ENCODE data around the gene TUFM.
A peak's percentile ranks its signal among the peaks of the same experiment; 100 is the strongest.
"Not testable (repeated sequence)": the region's sequence is repeated elsewhere in the genome, so short reads cannot be mapped to it uniquely, and the experiment has no call there.

The TUFM gene

DNA sequence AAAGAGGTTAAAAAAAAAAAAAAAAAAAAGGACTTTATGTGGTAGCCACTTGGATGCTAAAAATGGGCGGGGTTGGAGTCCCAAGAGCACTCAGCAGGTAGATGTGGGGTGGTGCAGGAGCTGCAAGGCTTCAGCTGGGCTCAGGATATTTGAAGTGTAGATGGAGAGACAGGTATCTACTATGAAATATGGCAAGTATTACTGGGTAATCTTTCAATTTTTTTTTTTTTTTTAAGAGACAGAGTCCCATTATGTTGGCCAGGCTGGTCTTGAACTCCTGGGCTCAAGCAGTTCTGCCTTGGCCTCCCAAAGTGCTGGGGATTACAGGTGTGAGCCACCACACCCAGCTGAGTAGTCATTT lies 7.6 kb downstream of the TUFM start:
- no peak for DNase-seq (ENCODE audit: low spot score)

DNA sequence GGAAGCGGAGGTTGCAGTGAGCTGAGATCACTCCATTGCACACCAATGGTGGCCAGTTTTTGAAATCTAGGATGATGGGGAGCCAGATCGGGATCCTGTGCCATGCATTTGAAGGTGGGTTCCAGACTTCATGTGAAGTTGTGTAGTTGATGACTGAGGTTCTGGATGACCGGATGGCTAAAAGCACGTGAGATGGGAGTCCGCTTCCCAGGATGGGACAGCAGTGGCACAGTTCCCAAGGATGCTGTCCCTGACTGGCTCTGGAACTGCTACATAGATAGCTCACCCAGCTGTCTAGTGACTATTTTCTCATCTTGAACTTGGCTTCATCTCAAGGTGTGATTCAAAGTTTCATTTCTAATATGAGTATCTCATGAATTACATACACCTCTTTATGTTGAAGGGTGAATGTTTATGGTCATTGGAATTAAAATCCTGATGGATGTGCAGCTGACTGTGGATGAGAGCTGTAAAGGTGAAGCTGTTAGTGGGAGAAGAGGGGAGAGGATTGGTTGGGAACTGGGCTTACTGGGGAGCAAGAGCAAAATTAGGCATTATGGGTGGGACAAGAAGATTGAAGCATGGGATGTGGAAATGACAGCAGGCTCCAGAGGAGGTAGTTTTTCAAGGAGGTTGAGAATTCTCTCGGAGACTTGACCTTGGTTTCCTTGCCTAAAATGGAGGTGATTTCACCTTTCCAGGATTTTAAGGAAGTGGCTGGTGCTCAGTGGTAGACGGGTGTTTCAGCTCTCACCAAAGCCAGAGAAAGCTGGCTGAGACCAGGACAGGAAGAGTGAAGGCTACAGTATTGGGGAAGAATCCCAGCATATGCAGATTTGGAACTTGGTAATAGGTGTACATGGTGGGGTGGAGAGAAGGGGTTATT lies 8.2 kb downstream of the TUFM start:
- DNase-seq (ENCODE audit: low spot score), result no peak

DNA sequence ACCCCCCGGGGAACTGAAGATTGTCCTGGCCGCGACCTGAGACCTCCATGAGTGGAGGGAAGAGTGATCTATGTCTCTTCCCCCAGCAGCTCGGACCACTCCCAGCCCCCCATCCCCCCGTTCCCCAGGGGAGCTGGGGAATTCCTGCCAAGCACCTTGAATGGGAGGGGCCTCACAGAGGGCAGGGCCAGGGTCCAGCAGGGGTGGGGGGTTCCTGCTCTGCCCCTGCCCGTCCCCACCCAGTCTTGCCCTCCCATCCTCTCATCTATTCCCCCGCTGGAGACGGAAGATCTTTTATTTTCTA lies 9.4 kb downstream of the TUFM start:
- no peak for DNase-seq (ENCODE audit: low spot score)

DNA sequence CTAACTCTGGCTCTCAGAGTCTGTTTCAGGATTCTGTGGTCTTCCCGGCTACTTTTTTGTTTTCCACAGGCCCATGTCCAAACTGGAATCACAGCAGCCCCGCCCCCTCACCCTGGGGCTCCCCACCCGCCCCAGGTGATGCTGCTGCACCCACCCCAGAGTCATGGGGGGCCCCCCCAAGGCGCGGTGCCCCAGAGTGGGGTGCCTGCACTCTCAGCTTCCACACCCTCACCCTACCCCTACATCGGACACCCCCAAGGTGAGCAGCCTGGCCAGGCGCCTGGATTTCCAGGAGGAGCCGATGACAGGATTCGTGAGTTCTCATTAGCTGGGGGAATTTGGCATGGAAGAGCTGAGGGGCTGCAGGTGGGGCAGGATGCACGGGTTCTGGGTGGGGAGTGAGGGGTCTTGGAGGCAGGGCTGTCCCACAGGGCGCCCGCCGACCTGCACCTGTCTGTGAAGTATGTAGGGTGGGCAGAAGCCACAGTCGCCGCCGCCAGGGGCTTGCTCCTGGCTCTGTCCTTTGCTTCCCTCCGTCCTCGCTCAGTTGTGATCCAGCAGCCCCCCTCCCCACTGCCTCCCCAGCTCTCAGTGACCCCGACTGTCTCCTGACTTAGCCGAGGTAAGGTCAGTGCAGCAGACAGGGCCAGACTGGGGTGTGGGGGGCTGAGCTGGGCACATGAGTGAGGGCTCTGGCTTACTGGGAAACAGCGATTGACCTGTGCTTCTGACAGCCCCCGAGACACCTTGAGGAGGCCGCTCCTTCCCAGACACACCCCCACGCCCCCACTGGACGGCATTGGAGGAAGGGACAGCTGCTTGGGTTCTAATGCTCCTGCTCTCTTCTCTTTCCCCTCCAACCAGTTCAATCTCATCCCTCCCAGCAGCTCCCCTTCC lies 10.0 kb downstream of the TUFM start:
- DNase-seq (ENCODE audit: low spot score), result no peak

DNA sequence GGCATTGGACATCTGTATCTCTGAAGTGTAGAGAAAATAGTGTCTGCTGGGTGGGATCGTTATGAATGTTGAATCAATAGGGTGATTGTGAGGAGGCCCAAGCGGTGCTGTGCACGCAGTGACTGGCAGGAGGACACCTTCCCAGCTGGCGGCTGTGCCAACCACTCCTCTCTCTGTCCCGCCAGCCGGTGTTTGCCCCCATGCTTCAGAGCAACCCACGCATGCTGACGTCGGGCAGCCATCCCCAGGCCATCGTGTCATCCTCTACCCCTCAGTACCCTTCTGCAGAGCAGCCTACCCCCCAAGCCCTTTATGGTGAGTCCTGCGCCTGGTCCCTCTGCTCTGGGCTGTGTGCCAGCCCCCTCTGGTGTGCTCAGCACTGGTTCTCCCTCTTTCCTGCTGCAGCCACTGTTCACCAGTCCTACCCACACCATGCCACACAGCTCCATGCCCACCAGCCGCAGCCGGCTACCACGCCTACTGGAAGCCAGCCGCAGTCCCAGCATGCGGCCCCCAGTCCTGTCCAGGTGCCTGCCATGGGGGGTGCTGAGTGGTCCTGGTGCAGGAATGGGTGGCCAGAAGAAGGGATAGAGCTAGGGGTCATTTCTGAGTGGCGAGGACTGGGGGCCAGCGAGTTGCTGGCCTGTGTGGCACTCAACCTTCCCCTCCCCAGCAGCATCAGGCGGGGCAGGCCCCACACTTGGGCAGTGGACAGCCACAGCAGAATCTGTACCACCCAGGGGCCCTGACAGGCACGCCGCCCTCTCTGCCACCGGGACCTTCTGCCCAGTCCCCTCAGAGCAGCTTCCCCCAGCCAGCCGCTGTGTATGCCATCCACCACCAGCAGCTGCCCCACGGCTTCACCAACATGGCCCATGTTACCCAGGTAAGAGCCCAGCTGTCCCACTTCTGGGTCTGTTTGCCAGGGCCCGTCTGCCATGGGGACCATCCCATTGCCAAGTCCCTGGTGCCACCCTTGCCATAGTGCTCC lies 11.0 kb downstream of the TUFM start:
- DNase-seq (ENCODE audit: low spot score), result no peak

DNA sequence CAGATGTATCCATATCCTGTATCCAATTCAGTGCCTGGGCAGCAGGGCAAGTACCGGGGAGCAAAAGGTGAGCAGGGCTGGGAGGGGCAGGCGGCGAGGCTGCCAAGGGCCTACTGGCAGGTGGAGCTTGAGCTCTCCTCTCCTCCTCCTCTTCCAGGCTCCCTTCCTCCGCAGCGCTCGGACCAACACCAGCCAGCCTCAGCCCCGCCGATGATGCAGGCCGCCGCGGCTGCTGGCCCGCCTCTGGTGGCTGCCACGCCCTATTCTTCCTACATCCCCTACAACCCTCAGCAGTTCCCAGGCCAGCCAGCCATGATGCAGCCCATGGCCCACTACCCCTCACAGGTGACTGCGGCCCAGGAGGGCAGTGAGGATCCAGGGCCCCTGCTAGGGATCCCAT lies 11.8 kb downstream of the TUFM start:
- DNase-seq (ENCODE audit: low spot score), result no peak

DNA sequence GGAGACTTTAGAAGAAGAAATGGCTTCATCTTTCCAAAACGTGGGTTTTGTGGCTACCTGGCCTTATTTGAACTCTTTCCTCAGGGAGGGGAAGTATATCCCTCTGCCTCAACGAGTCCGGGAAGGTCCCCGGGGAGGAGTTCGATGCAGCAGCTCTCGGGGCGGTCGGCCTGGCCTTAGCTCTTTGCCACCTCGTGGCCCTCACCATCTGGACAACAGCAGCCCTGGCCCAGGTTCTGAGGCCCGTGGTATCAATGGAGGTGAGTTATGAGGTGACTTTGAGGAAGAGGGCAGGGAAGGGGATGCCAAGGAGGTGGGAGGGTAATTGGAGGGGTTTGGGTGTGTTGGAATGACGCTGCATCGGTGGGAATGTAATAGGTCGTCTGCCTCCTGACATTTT lies 15.6 kb downstream of the TUFM start:
- no peak for DNase-seq (ENCODE audit: low spot score)

DNA sequence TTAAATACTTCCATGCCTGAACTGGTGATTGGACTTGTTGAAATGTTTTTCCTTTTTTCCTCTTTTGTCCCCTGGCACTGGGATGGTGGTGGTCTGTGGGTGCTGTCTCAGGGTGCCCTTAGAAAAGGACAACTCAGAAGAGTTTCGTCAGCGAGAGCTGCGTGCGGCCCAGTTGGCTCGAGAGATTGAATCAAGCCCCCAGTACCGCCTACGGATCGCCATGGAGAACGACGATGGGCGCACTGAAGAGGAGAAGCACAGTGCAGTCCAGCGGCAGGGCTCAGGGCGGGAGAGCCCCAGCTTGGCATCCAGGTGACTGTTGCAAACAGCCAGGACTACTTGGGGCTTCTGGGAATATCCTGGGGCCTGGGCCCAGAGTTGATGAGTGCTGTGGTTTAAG lies 16.4 kb downstream of the TUFM start:
- DNase-seq (ENCODE audit: low spot score), result no peak

DNA sequence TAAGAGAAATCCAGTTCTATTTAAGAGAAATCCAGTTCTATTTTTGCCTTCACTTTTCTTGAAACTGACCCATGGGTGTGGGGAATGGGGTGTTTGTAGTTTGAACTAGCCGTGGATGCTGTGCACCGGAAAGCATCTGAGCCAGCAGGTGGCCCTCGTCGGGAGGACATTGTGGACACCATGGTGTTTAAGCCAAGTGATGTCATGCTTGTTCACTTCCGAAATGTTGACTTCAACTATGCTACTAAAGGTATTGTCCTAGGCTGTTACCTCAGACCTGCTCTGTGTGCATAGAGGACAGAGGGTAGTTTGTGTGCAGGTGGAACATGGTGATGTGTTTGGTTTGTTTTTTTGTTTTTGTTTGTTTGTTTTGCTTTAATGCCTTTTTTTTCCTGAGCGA lies 20.0 kb downstream of the TUFM start:
- no peak for DNase-seq (ENCODE audit: low spot score)

DNA sequence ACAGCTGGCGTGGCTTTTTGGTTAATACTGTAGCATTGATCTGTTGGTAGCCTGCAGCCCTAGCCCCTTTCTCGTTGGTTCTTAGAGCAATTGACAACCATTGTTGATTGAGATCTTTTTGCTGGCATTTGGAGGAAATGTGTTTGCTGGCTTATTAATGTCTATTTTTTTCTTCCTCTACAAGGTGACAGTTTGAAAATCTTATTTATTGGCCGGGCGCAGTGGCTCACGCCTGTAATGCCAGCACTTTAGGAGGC lies 21.5 kb downstream of the TUFM start:
- DNase-seq (ENCODE audit: low spot score), result no peak

DNA sequence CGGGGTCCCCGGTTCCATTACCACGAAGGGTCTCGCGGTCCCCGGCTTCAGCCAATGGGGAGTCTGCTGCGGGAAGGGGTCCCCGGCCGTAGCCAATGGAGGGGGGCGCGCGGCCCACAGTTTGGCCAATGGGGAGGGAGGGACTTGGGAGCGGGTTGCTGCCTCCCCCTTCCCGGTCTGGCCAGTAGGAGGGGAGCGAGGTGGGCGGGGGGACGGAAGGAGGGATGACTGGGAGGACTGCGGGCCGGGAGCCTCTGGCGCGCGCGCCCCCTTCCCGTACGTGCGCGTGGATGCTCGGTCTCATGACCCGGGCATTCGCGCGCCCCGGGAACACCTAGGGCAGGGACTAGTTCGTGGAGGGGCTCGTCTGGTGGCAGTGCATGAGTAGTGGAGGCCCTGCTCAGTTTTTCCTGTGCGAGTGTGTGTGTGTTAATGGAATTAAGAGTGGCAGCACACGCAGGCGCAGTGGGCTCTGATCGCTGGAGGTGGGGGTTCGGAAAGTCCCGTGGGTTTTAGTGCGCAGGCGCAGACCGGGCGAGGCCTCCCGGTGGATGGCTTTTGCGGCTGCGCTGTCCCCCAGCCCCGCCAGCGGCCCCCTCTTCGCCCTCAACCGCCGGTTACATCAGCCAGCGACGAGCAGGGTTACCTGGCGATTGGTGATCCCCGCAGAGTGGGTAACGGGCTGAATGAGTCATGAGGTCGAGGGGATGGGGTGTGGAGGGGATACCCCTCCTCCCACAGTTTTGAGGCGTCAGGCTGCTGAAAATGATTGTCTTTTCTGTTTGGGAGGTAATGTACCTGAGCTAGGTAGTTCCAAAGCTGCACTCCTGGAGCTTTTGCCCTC lies 22.1 kb downstream of the TUFM start:
- peak; percentile 96 for DNase-seq (ENCODE audit: low spot score)

DNA sequence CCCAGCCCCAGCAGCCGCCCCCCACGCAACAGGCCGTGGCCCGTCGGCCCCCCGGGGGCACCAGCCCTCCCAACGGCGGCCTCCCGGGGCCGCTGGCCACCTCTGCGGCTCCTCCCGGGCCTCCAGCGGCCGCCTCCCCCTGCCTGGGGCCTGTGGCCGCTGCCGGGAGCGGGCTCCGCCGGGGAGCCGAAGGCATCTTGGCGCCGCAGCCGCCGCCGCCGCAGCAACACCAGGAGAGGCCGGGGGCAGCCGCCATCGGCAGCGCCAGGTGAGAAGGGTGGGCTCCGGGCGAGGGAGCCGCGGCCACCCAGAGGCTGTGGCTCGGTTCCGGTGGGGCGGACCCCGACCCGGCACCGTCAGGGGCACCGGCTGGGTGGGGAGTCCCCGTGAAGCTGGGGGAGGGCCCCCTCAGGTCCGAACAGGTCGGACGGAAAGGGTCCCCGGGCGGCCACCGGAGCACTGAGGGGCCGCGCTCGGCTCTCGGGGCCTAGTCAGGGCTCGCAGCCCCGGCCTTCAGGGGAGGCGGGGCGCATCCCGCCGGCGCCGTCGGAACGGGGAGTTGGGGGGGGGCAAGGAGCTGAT lies 22.8 kb downstream of the TUFM start:
- DNase-seq (ENCODE audit: low spot score), result no peak

DNA sequence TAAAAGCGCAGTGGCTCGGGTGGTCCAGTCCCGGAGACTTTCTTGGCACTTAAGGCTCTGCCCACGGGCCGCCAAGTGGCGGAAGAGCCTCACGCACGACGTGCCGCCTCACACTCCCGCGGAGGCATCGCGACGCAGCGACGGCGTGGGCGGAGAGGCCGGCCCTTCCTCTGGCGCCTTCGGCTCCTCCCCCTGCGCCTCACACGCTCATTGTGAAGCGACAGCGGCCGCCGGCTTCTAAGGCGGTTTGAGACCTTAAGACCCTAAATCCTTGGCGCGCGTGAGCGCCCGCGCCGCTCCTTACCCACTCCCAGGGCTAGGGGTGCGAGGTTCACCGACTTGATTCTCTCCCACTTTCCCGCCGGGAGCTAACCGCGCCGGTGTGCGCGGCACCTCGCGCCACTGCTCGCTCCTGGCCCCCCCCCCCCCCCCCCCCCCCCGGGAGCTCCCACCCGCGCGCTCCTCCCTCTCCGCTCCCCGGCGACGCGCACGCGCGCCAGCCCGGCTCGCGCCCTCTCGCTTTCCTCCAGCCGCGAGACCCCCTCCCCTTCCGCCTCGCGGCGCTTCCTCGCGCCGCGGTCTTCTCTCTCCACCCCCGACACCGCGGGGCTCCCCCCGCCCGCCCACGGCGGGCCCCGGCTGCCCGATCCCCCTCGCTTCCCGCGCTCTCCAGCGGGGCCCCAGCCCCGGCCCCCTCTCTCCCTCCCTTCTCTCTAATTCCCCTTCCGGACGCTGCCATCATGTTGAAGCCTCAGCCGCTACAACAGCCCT lies 23.4 kb downstream of the TUFM start, which contains the start of gene ATXN2L:
ATXN2L (plus strand) TSS at position 480 of the 771 bp plus-strand sequence; CDS start at position 741, 261 bp downstream.
- peak; percentile 93 for DNase-seq (ENCODE audit: low spot score)

DNA sequence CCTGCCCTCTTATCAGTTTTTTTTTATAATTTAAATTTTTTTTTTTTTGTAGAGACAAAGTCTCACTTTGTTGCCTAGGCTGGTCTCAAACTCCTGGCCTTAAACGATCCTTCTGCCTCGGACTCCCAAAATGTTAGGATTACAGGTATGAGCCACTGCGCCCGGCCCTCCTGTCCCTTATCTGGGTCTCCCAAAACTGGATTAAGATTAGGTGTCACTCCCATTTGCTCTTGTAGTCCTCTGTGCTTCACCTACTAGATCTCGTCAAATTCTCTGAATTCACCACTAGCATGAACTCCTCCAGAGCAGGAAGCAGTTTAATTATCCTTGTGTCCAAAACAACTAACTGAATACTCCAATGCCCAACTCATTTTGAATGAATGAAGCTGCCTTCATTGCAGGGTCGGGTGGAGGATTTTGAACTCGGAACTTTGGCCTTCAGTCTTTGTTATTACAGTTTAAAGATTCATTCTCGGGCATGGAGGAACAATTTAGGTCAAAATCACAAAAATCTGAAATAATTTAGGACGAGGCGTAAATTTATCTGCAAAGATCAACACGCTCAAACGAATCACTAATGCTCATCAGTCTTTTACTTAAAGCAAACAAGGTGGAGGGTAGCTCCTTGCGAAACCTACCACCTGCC lies 24.2 kb downstream of the TUFM start:
- DNase-seq (ENCODE audit: low spot score), result no peak

DNA sequence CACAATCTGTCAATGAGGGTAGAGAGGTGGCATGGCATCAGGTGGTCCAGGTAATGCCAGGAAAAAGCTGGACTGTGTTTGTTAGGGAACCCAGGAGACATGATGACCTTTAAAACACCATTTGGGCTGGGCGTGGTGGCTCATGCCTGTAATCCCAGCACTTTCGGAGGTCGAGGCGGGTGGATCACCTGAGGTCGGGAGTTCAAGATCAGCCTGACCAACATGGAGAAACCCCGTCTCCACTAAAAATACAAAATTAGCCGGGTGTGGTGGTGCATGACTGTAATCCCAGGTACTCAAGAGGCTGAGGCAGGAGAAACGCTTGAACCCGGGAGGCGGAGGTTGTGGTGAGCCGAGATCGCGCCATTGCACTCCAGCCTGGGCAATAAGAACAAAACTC lies 25.6 kb downstream of the TUFM start:
- DNase-seq (ENCODE audit: low spot score), result not testable (repeated sequence)

DNA sequence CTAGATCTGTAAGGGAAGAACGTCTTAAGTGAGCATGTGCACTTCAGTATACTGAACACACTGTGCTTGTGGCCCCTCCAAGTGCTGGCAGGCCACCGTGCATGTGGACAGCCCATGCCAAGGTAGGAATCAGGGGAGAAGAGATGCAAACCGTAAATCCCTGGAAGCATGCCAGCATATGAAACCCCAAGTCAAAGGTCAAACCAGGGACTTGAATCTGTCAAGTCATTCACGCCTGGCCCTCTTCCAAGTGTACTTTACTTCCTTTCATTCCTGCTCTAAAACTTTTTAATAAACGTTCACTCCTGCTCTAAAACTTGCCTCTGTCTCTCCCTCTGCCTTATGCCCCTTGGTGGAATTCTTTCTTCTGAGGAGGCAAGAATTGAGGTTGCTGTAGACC lies 26.1 kb downstream of the TUFM start:
- no peak for DNase-seq (ENCODE audit: low spot score)

DNA sequence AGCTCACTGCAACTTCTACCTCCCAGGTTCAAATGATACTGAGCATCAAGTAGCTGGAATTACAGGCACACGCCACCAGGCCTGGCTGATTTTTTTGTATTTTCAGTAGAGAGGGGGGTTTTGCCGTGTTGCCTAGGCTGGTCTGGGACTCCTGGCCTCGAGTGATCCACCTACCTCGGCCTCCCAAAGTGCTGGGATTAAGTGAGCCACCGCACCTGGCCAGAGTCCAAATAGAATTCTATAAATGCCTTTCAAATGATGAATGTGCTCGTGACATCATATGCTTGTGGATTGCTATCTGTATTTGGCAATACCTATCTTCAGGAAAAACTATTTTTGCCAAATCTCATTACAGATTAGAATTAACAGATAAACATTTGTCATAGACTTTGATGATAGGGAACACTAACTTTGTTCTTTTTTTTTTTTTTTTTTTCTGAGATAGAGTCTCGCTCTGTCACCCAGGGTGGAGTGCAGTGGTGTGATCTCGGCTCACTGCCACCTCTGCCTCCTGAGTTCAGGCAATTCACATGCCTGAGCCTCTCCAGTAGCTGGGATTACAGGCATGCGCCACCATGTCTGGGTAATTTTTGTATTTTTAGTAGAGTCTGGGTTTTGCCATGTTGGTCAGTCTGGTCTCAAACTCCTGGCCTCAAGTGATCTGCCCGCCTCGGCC lies 38.6 kb downstream of the TUFM start:
- DNase-seq (ENCODE audit: low spot score), result not testable (repeated sequence)

DNA sequence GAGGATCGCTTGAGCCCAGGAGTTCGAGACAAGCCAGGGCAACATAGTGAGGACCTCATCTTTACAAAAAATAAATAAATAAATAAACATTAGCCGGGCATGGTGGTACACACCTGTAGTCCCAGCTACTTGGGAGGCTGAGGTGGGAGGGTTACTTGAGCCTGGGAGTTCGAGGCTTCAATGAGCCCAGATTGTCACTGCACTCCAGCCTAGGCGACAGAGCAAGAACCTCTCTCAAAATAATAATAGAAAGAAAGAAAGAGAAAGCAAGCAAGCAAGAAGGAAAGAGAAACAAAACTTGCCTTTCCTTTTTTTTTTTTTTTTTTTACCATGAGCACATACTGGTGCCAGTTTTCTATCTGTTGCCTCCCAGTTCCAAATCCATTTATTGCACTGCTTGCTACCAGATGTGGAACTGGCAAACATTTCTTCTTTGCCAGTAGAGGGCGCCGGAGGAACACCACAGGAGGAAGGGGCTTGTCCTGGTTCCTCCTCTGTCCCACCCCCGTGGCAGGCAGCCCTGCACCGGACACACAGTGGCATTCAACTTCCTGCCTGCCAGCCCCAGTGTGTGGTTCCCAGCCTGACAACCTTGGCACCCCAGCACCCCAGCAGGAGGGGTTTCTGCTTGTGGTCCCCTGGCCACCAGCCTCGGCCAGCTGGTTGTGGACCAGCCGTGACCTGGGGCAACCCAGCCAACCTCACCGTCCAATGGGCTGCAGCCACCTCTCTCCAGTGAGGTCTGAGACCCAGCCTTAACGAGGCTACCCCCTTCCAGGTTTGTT lies 43.7 kb downstream of the TUFM start:
- DNase-seq (ENCODE audit: low spot score), result peak; percentile 72

Data from CD4-positive, alpha-beta T cell treated with Interleukin-15 for 4 hours (primary cell).